ENCODE data around the gene NACAD.

DNA sequence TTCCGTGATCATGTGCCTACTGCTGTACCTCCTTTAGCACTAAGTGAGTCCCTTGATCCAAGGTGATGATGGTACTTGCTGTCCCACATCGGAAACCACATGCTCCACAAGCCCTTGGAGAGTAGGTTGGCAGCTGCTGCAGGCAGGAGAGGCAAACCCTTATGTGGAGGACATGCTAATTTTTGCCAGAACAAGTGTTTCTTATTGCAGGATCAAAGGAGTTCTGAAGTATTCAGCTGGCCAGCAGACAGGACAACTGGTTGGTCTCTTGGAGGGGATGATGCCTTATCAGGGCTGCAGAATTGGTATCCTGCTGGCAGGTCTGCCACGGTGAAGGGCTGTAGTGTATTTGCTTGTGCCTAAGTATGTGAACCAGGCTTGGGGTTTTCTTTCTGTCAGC is 36.8 kb downstream of the NACAD start:
- TF ChIP-seq, protein P1, sequence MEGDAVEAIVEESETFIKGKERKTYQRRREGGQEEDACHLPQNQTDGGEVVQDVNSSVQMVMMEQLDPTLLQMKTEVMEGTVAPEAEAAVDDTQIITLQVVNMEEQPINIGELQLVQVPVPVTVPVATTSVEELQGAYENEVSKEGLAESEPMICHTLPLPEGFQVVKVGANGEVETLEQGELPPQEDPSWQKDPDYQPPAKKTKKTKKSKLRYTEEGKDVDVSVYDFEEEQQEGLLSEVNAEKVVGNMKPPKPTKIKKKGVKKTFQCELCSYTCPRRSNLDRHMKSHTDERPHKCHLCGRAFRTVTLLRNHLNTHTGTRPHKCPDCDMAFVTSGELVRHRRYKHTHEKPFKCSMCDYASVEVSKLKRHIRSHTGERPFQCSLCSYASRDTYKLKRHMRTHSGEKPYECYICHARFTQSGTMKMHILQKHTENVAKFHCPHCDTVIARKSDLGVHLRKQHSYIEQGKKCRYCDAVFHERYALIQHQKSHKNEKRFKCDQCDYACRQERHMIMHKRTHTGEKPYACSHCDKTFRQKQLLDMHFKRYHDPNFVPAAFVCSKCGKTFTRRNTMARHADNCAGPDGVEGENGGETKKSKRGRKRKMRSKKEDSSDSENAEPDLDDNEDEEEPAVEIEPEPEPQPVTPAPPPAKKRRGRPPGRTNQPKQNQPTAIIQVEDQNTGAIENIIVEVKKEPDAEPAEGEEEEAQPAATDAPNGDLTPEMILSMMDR (conservative IDR thresholded peaks at IDR 0.05 in 1 of 2, IDR thresholded peaks at IDR 0.05 in 1 of 2; ENCODE audit: extremely low read depth in 1 of 2, insufficient read depth in 1 of 2, low read depth in 1 of 2, low read length in 2 of 2) = no peak
- no peak for TF ChIP-seq EZH2 (IDR thresholded peaks at IDR 0.05; ENCODE audit: borderline replicate concordance, low read length)

All from mammary epithelial cell (primary cell).